BLaER1 treated with 17β-estradiol and CSF1 and Interleukin-3, amounts not matched to agents 10 nM and 100 nM (cell line): ENCODE data around the gene C2orf74.

Experiments used
- H3K27ac ChIP-seq, 11 experiments: shearing (Covaris generic); formaldehyde crosslinking; 2 replicates each; pipeline ENCODE4 v1.8.1; 2022
- H3K27me3 ChIP-seq, 11 experiments: shearing (Covaris generic); formaldehyde crosslinking; 2 replicates each; pipeline ENCODE4 v1.8.1; 2022
- H3K36me3 ChIP-seq, 11 experiments: shearing (Covaris generic); formaldehyde crosslinking; 2 replicates each; pipeline ENCODE4 v1.8.1; 2022
- H3K4me1 ChIP-seq, 10 experiments: shearing (Covaris generic); formaldehyde crosslinking; 2 replicates each; pipeline ENCODE4 v1.8.1; 2022
- H3K4me2 ChIP-seq, 11 experiments: shearing (Covaris generic); formaldehyde crosslinking; 2 replicates each; pipeline ENCODE4 v1.8.1; 2022
- H3K4me3 ChIP-seq, 10 experiments: shearing (Covaris generic); formaldehyde crosslinking; 2 replicates each; pipeline ENCODE4 v1.8.1; 2022
- H3K9ac ChIP-seq, 11 experiments: shearing (Covaris generic); formaldehyde crosslinking; 2 replicates each; pipeline ENCODE4 v1.8.1; 2022
- H3K9me3 ChIP-seq, 11 experiments: shearing (Covaris generic); formaldehyde crosslinking; replicated peaks in 1 of 11; 2 replicates each; pipeline ENCODE4 v1.8.1; 2022
- H4K20me1 ChIP-seq, 11 experiments: shearing (Covaris generic); formaldehyde crosslinking; 2 replicates each; pipeline ENCODE4 v1.8.1; 2022
- Cebpa-rat ChIP-seq, 11 experiments: shearing (Covaris generic); IDR thresholded peaks; 2 replicates each; pipeline ENCODE4 v1.8.1; 2022

C2orf74 gene

DNA sequence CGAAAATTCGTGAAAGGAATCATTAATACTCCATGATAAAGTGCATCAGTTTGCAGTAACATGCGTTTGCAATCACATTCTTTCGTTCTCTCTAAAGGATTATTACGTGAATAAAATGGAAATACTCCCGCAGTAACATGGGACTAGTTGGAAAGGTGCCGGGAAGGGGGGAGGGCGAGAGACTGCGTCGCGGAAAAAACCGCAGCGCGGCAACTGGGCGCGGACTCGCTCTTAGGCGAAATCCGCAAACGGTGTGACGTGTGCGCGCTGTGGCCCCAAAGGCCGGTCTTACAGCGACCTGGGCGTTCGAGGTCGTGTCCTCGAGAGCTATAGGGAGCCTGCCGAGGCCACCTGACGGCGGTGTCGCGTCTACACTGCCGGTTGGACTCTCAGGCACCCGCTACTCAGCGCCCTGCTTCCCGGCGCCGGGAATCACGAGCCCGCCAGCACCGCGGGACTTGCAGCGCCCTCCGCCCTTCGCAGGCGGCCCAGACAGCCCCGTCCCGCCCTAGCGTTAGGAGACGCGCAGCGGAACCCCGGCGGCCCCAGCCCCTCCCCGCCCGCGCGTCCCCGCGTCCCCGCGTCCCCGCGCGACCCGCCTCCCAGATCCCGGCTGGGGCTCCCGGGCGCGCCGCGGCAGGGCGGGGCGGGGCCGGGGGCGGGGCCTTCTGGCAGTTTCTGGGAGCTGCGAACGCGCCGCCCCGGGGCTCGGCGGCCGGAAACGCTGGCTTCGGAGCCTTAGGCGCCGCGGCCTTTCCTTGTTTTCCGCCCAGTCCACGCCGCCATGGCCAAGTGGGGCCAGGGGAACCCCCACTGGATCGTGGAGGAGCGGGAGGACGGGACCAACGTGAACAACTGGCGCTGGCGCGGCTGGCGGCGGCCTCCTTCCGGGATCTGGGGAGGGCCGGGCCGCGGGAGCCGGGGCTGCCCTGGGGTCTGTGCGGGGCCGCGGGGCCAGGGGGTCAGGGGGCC is 15.1 kb downstream of the C2orf74 start:
- H3K4me2 ChIP-seq = peak overlapping the region; percentile 94 to 99 (median 97)
- H3K27ac ChIP-seq = peak overlapping the region; percentile 97 to 98 (median 97)
- H3K36me3 ChIP-seq = peaks cover under 1 to 24% (median 13%) of the 10 kb centered on the region in 11 experiments; a peak in 17 of 22 replicates
- H4K20me1 ChIP-seq = peaks cover 3 to 31% (median 17%) of the 10 kb centered on the region in 11 experiments; a peak in 15 of 22 replicates
- H3K4me3 ChIP-seq = peak overlapping the region; percentile 63 to 77 (median 72)
- H3K9me3 ChIP-seq = no peaks in the 10 kb centered on the region
- no peak for TF ChIP-seq Cebpa-rat (IDR thresholded peaks at IDR 0.05)
- H3K9ac ChIP-seq = peak overlapping the region; percentile 94 to 98 (median 98)
- no peaks in the 10 kb centered on the region for H3K27me3 ChIP-seq
- peaks cover 48 to 57% (median 50%) of the 10 kb centered on the region in 10 experiments for H3K4me1 ChIP-seq

DNA sequence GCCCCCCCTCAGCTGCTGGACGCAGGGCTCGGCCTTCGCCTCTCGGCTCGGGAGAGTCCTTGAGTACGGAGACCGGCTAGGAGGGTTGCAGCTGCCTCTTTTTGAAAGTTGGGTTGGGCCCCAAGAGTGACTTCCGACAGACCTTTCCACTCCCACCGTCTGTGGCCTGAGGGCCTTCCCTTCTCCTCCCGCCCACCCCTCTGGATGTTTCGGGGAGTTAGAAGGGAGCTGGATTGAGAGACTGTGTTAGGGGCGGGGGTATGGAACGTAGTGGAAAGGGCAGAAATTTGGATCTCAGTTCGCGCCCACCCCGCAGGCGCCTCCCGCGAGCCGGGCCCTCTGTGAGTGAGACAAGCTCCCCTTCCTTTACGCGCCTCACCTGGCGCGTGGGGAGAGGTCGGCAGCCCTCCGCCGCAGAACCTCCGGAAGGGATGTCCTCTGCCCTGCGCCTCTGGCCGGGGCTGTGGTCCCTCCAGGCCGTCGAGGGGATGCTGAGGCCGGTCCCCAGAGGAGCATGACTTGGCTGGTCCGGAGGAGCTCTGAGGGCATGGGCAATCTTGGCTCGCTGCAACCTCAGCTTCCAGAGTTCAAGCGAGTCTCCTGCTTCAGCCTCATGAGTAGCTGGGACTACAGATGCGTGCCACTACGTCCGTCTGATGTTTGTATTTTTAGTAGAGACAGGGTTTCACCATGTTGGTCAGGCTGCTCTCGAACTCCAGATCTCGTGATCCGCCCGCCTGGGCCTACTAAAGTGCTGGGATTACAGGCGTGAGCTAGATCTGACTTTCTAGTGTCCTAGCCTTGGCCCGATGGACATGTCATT is 15.9 kb downstream of the C2orf74 start:
- Histone ChIP-seq H3K4me3 (peak overlapping the region; percentile 63 to 77 (median 72)), H3K4me1 (peaks cover 55 to 60% (median 58%) of the 10 kb centered on the region in 10 experiments), H4K20me1 (peaks cover 3 to 40% (median 26%) of the 10 kb centered on the region in 11 experiments; a peak in 15 of 22 replicates), H3K27me3 (no peaks in the 10 kb centered on the region), H3K27ac (peak overlapping the region; percentile 97 to 98 (median 97)), H3K9ac (peak overlapping the region; percentile 94 to 98 (median 98)), H3K9me3 (no peaks in the 10 kb centered on the region), H3K36me3 (peaks cover 10 to 33% (median 22%) of the 10 kb centered on the region in 11 experiments), H3K4me2 (peak overlapping the region; percentile 94 to 99 (median 97))
- TF ChIP-seq Cebpa-rat (IDR thresholded peaks at IDR 0.05) = no peak

DNA sequence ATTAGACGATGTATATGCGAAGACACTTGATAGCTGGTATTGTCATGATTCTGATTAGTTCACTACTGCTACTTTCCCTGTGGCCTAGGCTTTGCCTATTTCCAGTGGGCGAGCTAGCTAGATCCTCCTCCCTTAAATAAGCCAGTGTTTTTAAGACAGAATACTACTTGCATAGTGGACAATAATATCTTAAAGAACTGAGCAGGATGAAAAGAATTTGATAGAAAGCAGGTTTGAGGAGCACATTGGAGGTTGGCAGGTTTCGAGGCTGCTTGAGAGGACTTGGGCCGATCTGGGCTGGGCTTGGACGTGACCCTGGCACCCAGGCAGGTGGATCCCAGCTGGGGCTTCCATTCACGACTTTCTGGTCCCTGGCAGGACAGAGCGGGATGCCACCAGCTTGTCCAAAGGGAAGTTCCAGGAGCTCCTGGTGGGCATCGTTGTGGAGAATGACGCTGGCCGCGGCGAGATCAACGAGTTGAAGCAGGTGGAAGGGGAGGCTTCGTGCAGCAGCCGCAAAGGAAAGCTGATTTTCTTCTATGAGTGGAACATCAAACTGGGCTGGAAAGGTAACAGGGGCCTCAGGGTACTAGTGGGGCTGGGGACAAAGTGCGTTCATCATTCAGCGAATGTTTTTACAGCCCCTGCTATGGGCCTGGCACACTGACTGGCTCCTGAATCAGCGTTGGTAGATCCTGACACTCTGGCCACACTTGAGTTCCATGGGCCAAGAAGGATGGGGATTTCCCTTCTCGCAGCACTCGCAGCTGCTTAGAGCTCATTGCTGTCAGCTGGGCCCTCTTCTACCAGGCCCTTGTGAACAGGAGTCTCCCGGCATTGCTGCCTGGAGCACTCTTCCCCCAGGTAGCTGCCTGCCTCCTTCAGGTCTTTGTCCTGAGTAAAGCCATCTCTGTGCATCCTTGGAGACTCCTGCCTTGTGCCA is 16.9 kb downstream of the C2orf74 start:
- Histone ChIP-seq H3K27ac (peak overlapping the region; percentile 97 to 98 (median 97); a peak in 21 of 22 replicates), H4K20me1 (peaks cover 3 to 50% (median 34%) of the 10 kb centered on the region in 11 experiments; a peak in 15 of 22 replicates), H3K36me3 (peaks cover 19 to 43% (median 31%) of the 10 kb centered on the region in 11 experiments), H3K27me3 (no peaks in the 10 kb centered on the region), H3K4me1 (peaks cover 55 to 59% (median 57%) of the 10 kb centered on the region in 10 experiments), H3K4me2 (peak overlapping the region; percentile 94 to 99 (median 97)), H3K9me3 (no peaks in the 10 kb centered on the region; a peak in 1 of 22 replicates), H3K4me3 (peak overlapping the region; percentile 63 to 77 (median 72)), H3K9ac (peak overlapping the region; percentile 94 to 98 (median 98))
- TF ChIP-seq Cebpa-rat (IDR thresholded peaks at IDR 0.05) = no peak

DNA sequence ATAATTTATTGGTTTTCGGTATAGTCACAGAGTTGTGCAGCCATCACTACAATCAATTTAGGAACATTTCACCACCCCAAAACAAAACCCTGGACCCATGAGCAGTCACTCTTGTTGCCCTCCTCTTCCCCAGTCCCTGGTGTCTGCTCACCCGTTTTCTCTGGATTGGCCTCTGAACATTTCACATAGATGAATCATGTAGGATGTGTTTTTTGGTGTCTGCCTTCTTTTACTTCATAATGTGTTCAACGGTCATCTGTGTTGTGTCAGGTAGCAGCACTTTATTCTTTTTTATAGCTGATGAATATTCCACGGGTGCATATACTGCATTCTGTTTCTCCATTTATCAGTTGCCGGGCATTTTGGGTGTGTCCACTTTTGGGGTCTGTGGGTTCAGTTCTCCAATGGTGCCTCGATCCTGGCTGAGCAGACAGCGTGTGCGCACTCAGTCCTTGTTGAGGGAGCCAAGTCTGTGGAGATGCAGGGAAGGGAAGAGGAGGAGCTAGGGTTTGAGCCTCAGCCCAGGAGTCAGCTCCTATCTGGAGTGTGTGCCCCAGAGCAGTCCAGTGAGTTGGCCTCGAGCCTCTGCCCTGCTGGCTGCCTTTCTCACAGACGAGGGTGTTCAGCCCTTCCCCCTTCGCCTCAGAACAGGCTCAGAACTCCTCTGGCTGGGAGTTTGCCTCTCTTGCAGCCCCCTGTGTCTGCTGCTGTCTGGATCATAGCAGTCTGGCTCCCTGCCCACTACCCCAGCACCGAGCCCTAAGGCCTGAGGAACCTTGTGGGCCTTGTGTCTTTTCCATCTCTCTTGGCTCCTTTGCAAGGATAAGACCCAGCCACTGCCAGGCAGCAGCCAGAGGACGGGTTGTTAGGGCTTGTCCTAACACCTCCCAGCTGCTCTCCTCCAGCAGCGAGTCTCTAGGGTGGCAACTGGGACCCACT is 18.0 kb downstream of the C2orf74 start:
- H3K27ac ChIP-seq = peak overlapping the region in 10 of 11 experiments; percentile 4 to 98 (median 97); a peak in 19 of 22 replicates
- peaks cover 30 to 54% (median 42%) of the 10 kb centered on the region in 11 experiments for H3K36me3 ChIP-seq
- TF ChIP-seq Cebpa-rat (IDR thresholded peaks at IDR 0.05) = no peak
- H3K4me1 ChIP-seq = peaks cover 55 to 59% (median 57%) of the 10 kb centered on the region in 10 experiments
- no peaks in the 10 kb centered on the region; a peak in 1 of 22 replicates for H3K9me3 ChIP-seq
- no peaks in the 10 kb centered on the region for H3K27me3 ChIP-seq
- peak overlapping the region; percentile 63 to 77 (median 72); a peak in 19 of 20 replicates for H3K4me3 ChIP-seq
- peak overlapping the region; percentile 94 to 98 (median 98) for H3K9ac ChIP-seq
- peak overlapping the region; percentile 94 to 99 (median 97) for H3K4me2 ChIP-seq
- peaks cover 3 to 59% (median 40%) of the 10 kb centered on the region in 11 experiments; a peak in 17 of 22 replicates for H4K20me1 ChIP-seq

DNA sequence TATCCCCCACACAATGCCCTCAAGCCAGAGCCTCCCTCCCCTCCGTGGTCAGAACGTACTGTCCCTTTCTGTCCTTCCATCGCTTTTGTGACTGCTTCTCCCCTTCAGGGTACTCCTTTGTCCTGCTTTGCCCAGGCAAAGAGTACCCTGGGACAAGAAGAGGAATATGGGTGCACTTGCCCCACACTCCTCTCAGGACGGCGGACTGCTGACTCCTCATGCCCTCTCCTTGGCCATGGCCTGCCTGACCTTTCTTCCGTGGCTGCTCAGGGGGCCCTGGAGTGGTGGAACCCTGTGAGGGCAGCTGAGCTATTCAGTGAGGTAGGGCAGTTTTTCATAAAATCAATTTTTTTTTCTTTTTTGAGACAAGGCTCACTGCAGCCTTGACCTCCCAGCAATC is 18.7 kb downstream of the C2orf74 start:
- H3K9ac ChIP-seq = peak overlapping the region; percentile 82 to 98 (median 96)
- peaks cover 55 to 59% (median 57%) of the 10 kb centered on the region in 10 experiments for H3K4me1 ChIP-seq
- H3K36me3 ChIP-seq = peaks cover 37 to 61% (median 49%) of the 10 kb centered on the region in 11 experiments
- H3K27ac ChIP-seq = peak overlapping the region in 10 of 11 experiments; percentile 28 to 98 (median 97); a peak in 20 of 22 replicates
- TF ChIP-seq Cebpa-rat (IDR thresholded peaks at IDR 0.05) = no peak
- peak overlapping the region; percentile 94 to 99 (median 97) for H3K4me2 ChIP-seq
- H3K4me3 ChIP-seq = peak overlapping the region; percentile 36 to 77 (median 72)
- no peaks in the 10 kb centered on the region; a peak in 1 of 22 replicates for H3K9me3 ChIP-seq
- H3K27me3 ChIP-seq = no peaks in the 10 kb centered on the region
- H4K20me1 ChIP-seq = peaks cover 3 to 65% (median 47%) of the 10 kb centered on the region in 11 experiments; a peak in 17 of 22 replicates

DNA sequence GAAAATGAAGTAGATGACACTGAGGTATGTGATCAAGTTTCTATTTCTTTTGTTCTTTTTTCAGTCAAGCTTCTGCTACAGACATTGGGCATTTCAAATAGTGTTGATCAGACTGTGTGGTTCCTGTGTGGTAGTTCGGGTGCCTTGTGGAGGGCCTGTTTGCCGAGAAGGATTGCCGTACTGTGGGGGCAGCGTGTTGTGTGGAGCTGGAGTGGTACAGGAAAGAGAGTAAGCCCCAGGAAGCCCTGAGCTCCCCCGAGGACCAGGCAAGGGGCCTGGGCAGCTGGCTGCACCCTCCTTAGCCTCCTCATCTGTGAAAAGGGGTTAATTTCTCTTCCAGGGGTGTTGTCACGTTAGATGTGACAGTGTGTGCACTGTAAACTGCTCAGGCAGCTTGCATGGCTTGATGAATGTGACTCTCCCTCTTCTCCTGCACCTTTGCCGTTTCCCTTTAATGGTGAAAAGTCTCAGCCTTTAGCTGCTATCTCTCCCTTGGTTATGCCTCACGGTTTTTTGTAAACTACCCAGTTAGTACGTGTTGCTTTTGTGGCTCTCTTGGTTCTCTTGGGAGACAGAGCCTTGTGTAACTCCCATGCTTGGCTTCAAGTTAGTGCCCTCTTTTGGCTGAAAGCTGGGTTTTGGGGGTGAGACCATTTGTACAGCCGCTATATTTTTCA is 19.5 kb downstream of the C2orf74 start:
- peak overlapping the region; percentile 36 to 77 (median 72); a peak in 19 of 20 replicates for H3K4me3 ChIP-seq
- H3K27ac ChIP-seq = peak overlapping the region; percentile 21 to 98 (median 97); a peak in 20 of 22 replicates
- H3K27me3 ChIP-seq = no peaks in the 10 kb centered on the region
- peak in 1 of 11 experiments; percentile 63; a peak in 1 of 22 replicates for TF ChIP-seq Cebpa-rat (IDR thresholded peaks at IDR 0.05)
- H3K4me2 ChIP-seq = peak overlapping the region; percentile 94 to 99 (median 97)
- H3K9me3 ChIP-seq = no peaks in the 10 kb centered on the region; a peak in 1 of 22 replicates
- peaks cover 45 to 69% (median 58%) of the 10 kb centered on the region in 11 experiments for H3K36me3 ChIP-seq
- peaks cover 49 to 53% (median 52%) of the 10 kb centered on the region in 10 experiments for H3K4me1 ChIP-seq
- H3K9ac ChIP-seq = peak overlapping the region; percentile 82 to 98 (median 96)
- H4K20me1 ChIP-seq = peaks cover 3 to 65% (median 47%) of the 10 kb centered on the region in 11 experiments; a peak in 17 of 22 replicates
